G401 (cell line): ENCODE data around the gene SLC7A4. TPM values are rescaled to one million over a fixed set of nuclear protein-coding genes. Genes with fewer than 3 reads are reported as not detected.
A peak's percentile ranks its signal among the peaks of the same experiment; 100 is the strongest.
"Not testable (repeated sequence)": the region's sequence is repeated elsewhere in the genome, so short reads cannot be mapped to it uniquely, and the experiment has no call there.

Source experiments
- DNase-seq: peaks from one replicate; pipeline ENCODE4 v3.0.0-alpha.2; 2015; ENCODE audit warnings: low spot score
- in situ Hi-C: cut with HindIII; loops from 2 replicates; pipeline ENCODE4 v1.10.0; 2016; ENCODE audit warnings: low sequenced_read_pairs, mixed read lengths
- total RNA-seq: library from RNA; depleted of rRNA; stranded (reverse); fragments of >200 nt; shearing (Covaris generic); gene quantifications from 2 replicates; pipeline ENCODE4 v1.2.3, GENCODE V29; 2014

The SLC7A4 gene
- total RNA-seq, 1 experiment from 2014 or later, result not detected

GRCh38 chr22:21025763-21026755 is 6.3 kb downstream of the SLC7A4 start:
- in situ Hi-C loops, result no loop called here

GRCh38 chr22:21025266-21025665 is 7.1 kb downstream of the SLC7A4 start:
- in situ Hi-C loops, result no loop called here
- no peak for DNase-seq

More at GRCh38 chr22:21025763-21026755, 6.3 kb downstream of the SLC7A4 start:
- DNase-seq, result no peak

- in situ Hi-C loops, result no loop called here
- DNase-seq, result no peak
These were observed 9.3 kb downstream of the SLC7A4 start for GRCh38 chr22:21022955-21023614.

- in situ Hi-C loops, result no loop called here
- no peak for DNase-seq
These were observed 9.9 kb downstream of the SLC7A4 start for GRCh38 chr22:21022507-21022906.

GRCh38 chr22:21020802-21021429 is 11.4 kb downstream of the SLC7A4 start:
- no peak for DNase-seq
- in situ Hi-C loops, result no loop called here

GRCh38 chr22:21018314-21018713 is 14.0 kb downstream of the SLC7A4 start:
- in situ Hi-C loops, result no loop called here
- DNase-seq, result no peak

GRCh38 chr22:21016644-21017420 is 15.5 kb downstream of the SLC7A4 start:
- in situ Hi-C loops, result no loop called here

GRCh38 chr22:21015466-21016006 is 16.8 kb downstream of the SLC7A4 start:
- in situ Hi-C loops, result no loop called here
- no peak for DNase-seq

More at GRCh38 chr22:21016644-21017420, 15.5 kb downstream of the SLC7A4 start:
- DNase-seq, result no peak

- DNase-seq, result no peak
- in situ Hi-C loops, result no loop called here
These were observed 17.5 kb downstream of the SLC7A4 start, which contains the start of gene P2RX6 for GRCh38 chr22:21014726-21015465. P2RX6 (plus strand) TSS chr22:21015165; CDS start chr22:21015175, 10 bp downstream.

- in situ Hi-C loops, result no loop called here
- DNase-seq, result peak; percentile 94
These were observed 18.1 kb downstream of the SLC7A4 start for GRCh38 chr22:21014202-21014725.

- peak; percentile 48 for DNase-seq
- in situ Hi-C loops, result no loop called here
These were observed 18.6 kb downstream of the SLC7A4 start for GRCh38 chr22:21013657-21014201.

GRCh38 chr22:21012446-21013407 is 19.6 kb downstream of the SLC7A4 start:
- in situ Hi-C loops, result no loop called here
- DNase-seq, result peak; percentile 84

- DNase-seq, result no peak
- in situ Hi-C loops, result no loop called here
These were observed 21.8 kb downstream of the SLC7A4 start for GRCh38 chr22:21010426-21011113.

- in situ Hi-C loops, result no loop called here
- DNase-seq, result no peak
These were observed 22.5 kb downstream of the SLC7A4 start for GRCh38 chr22:21009638-21010425.

GRCh38 chr22:21009208-21009607 is 23.2 kb downstream of the SLC7A4 start:
- in situ Hi-C loops, DNase-seq: not testable (repeated sequence)
